Smooth muscle cell of trachea (primary cell): ENCODE results near the gene PCBD1. TPM values are rescaled to one million over a fixed set of nuclear protein-coding genes. Genes with fewer than 3 reads are reported as not detected.

Experiments used
- total RNA-seq: library from RNA; depleted of rRNA; stranded (reverse); fragments of >200 nt; gene quantifications from 2 replicates; pipeline ENCODE4 v1.2.1, GENCODE V29; 2014

Gene PCBD1
- 32.3 and 59.7 TPM in 2 replicates for total RNA-seq

DNA sequence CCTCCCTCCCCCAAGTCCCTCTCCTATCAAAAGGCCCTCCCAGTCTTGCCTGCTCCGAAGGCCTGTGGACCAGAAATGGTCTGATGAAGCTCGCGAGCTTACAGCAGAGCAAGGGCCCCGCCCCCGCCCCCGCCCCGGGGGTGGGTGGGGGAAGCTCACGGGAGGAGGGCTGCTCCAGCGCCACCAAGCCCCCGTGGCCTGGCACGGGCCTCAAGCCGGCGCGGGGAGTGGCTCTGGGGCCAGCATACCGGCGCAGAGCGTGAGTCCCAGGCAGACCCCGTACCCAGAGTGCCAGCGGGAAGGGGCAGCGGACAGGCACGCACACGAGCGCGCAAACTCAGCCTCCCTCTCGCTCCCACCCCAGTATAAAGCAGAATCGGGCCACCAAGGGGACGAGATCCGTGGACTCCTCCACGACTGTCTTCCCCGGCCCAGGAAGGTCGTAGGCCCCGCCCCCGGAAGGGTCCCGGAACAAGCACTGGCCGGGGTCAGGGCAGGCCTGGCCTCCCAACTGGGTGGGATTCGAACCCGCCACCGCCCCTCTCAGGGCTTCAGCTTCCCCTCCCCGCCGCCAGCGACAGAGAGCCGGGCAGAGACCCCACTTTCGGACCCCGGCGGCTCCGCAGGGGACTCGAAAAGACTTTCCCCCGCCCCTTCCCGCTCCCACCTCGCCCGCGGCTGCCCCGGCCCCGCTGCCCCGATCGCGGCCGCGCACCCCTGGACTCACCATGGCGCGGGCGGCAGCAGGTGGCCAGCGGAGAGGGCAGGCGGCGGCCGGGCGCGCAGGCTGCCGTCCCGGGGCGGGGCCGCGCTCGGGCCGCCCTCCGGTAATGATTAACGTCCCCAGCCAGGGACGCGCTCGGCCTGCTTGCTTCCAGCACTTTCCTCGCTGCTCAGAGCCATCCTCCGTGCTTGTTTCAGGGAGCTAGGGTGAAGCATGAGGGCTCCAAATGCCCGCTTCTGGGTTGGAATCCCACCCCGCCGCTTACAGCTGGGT lies at the start of gene PCBD1:
PCBD1 (minus strand) TSS at position 762 of the 997 bp plus-strand sequence; CDS start at position 730, 32 bp downstream.

Other genes with a start within 250 kb of the PCBD1 start
- 14.8 and 29.4 TPM in 2 replicates for gene ADAMTS14, start 216.1 kb downstream of the PCBD1 start, total RNA-seq
- gene TBATA, start 103.2 kb downstream of the PCBD1 start, total RNA-seq, result not detected in 2 replicates
- 20.7 and 24.0 TPM in 2 replicates for gene SGPL1, start 72.6 kb downstream of the PCBD1 start, total RNA-seq